Endothelial cell (in vitro differentiated cells): ENCODE data around the gene AUNIP. TPM values are rescaled to one million over a fixed set of nuclear protein-coding genes. Genes with fewer than 3 reads are reported as not detected.
A peak's percentile ranks its signal among the peaks of the same experiment; 100 is the strongest.

Experiments used
- DNase-seq: peaks from one replicate; pipeline ENCODE4 v3.0.0; 2021; ENCODE audit warnings: low spot score
- H3K27ac Mint-ChIP-seq: one replicate; pipeline ENCODE4 v1.8.0; 2021; ENCODE audit warnings: mixed read lengths, inconsistent platforms; ENCODE audit not compliant: unreplicated experiment
- H3K27me3 Mint-ChIP-seq: one replicate; pipeline ENCODE4 v1.8.0; 2021; ENCODE audit warnings: mild to moderate bottlenecking, moderate library complexity, mixed read lengths, inconsistent platforms; ENCODE audit not compliant: unreplicated experiment
- H3K36me3 Mint-ChIP-seq: one replicate; pipeline ENCODE4 v1.8.0; 2021; ENCODE audit warnings: mild to moderate bottlenecking, low read depth, mixed read lengths, inconsistent platforms; ENCODE audit not compliant: unreplicated experiment
- H3K4me1 Mint-ChIP-seq: one replicate; pipeline ENCODE4 v1.8.0; 2021; ENCODE audit warnings: mild to moderate bottlenecking, mixed read lengths, inconsistent platforms; ENCODE audit not compliant: unreplicated experiment
- H3K4me3 Mint-ChIP-seq: one replicate; pipeline ENCODE4 v1.8.0; 2021; ENCODE audit warnings: mild to moderate bottlenecking, mixed read lengths, inconsistent platforms; ENCODE audit not compliant: unreplicated experiment
- H3K9me3 Mint-ChIP-seq: one replicate; pipeline ENCODE4 v1.8.0; 2021; ENCODE audit warnings: mixed read lengths, inconsistent platforms; ENCODE audit not compliant: unreplicated experiment
- CTCF ChIP-seq: fragments of 200-600 bp; sonication (generic); IDR thresholded peaks from one replicate; pipeline ENCODE4 v1.5.0; 2021; ENCODE audit warnings: antibody characterized with exemption; ENCODE audit not compliant: unreplicated experiment
- total RNA-seq: library from RNA; stranded (reverse); fragmentation: NEBNext Ultra II Directional; extraction: Animal tissue kit (Norgen Biotek cat#: 25700); gene quantifications from one replicate; pipeline ENCODE4 v1.2.1, GENCODE V29; 2021; ENCODE audit not compliant: unreplicated experiment

The AUNIP gene
- total RNA-seq, 1 donor from 2014 or later: 3.3 TPM

- no peak for DNase-seq
- H3K4me1 Mint-ChIP-seq: peaks cover 14% of the 10 kb centered on the region
Measured at GRCh38 chr1:25889470-25889869, 30.2 kb upstream of the AUNIP start.

GRCh38 chr1:25888426-25888987 lies 29.2 kb upstream of the AUNIP start:
- H3K4me1 Mint-ChIP-seq: peaks cover 14% of the 10 kb centered on the region
- no peaks in the 10 kb centered on the region for H3K9me3 Mint-ChIP-seq
- H3K4me3 Mint-ChIP-seq: no peak overlapping the region
- no peak for TF ChIP-seq CTCF
- no peak overlapping the region for H3K27ac Mint-ChIP-seq
- H3K27me3 Mint-ChIP-seq: peaks cover 4% of the 10 kb centered on the region
- peaks cover 16% of the 10 kb centered on the region for H3K36me3 Mint-ChIP-seq
- DNase-seq: no peak

More at GRCh38 chr1:25889470-25889869, 30.2 kb upstream of the AUNIP start:
- no peak for TF ChIP-seq CTCF
- H3K9me3 Mint-ChIP-seq: no peaks in the 10 kb centered on the region
- H3K4me3 Mint-ChIP-seq: no peak overlapping the region
- H3K27me3 Mint-ChIP-seq: peaks cover 4% of the 10 kb centered on the region
- peaks cover 16% of the 10 kb centered on the region for H3K36me3 Mint-ChIP-seq
- peak overlapping the region; percentile 22 for H3K27ac Mint-ChIP-seq

GRCh38 chr1:25885602-25886001 lies 26.3 kb upstream of the AUNIP start:
- no peak for TF ChIP-seq CTCF
- no peak overlapping the region for H3K4me3 Mint-ChIP-seq
- peaks cover 11% of the 10 kb centered on the region for H3K4me1 Mint-ChIP-seq
- peaks cover 4% of the 10 kb centered on the region for H3K27me3 Mint-ChIP-seq
- no peak overlapping the region for H3K27ac Mint-ChIP-seq
- no peaks in the 10 kb centered on the region for H3K9me3 Mint-ChIP-seq
- peaks cover 16% of the 10 kb centered on the region for H3K36me3 Mint-ChIP-seq
- no peak for DNase-seq

GRCh38 chr1:25881266-25881665 lies 22.0 kb upstream of the AUNIP start:
- H3K9me3 Mint-ChIP-seq: no peaks in the 10 kb centered on the region
- H3K27me3 Mint-ChIP-seq: peaks cover 11% of the 10 kb centered on the region
- DNase-seq: no peak
- H3K4me3 Mint-ChIP-seq: no peak overlapping the region
- H3K4me1 Mint-ChIP-seq: peaks cover 13% of the 10 kb centered on the region
- no peak overlapping the region for H3K27ac Mint-ChIP-seq
- no peak for TF ChIP-seq CTCF
- H3K36me3 Mint-ChIP-seq: peaks cover 4% of the 10 kb centered on the region

- Mint-ChIP-seq H3K27ac (peak overlapping the region; percentile 42), H3K27me3 (peaks cover 15% of the 10 kb centered on the region), H3K4me3 (peak overlapping the region; percentile 78), H3K4me1 (peaks cover 16% of the 10 kb centered on the region), H3K9me3 (no peaks in the 10 kb centered on the region), H3K36me3 (peaks cover 4% of the 10 kb centered on the region)
- TF ChIP-seq CTCF: no peak
- no peak for DNase-seq
Measured at GRCh38 chr1:25880518-25880917, 21.3 kb upstream of the AUNIP start.
